GM12878 (cell line): ENCODE measurements around the gene GRIP2. TPM values are rescaled to one million over a fixed set of nuclear protein-coding genes. Genes with fewer than 3 reads are reported as not detected.

Source experiments
- ATAC-seq: fragments of 200-7000 bp; cut with Tn5 transposase; 3 replicates; pipeline ENCODE4 v1.9.1; 2020; ENCODE audit warnings: mild to moderate bottlenecking, moderate library complexity
- BruUV-seq: library from RNA; stranded (reverse); fragments of 400-500 nt; replicated peaks from 2 replicates; lab custom pipeline; 2021; lab: Mats Ljungman, UMichigan
- CTCF ChIA-PET: fragments of 300-600 bp; sonication (Branson Sonifier 250); formaldehyde crosslinking; extraction: SDS; loops from one replicate; lab custom pipeline; 2021; ENCODE audit warnings: inconsistent platforms; lab: Yijun Ruan, JAX
- POLR2A ChIA-PET: fragments of 350-600 bp; formaldehyde crosslinking; extraction: SDS; loops from one replicate; lab custom pipeline; 2021; ENCODE audit warnings: inconsistent platforms; lab: Charles Lee
- RAD21 ChIA-PET: fragments of 300-600 bp; sonication (Branson Sonifier 250); formaldehyde crosslinking; loops from one replicate; lab custom pipeline; 2023; ENCODE audit warnings: antibody characterized with exemption; ENCODE audit not compliant: unreplicated experiment; lab: Charles Lee
- SMC1A ChIA-PET: fragments of 300-600 bp; sonication (Branson Sonifier 250); formaldehyde crosslinking; loops from one replicate; lab custom pipeline; 2023; ENCODE audit not compliant: unreplicated experiment, uncharacterized antibody; lab: Charles Lee
- DNase-seq: peaks from one replicate; pipeline ENCODE4 v3.0.0-alpha.2; 2011; ENCODE audit warnings: low read depth, low spot score
- FAIRE-seq: peaks from 3 replicates; lab custom pipeline; 2011; peaks lifted over from hg19 to GRCh38; lab: Jason Lieb, UNC
- H2AFZ ChIP-seq: 2 replicates; pipeline ENCODE4 v1.6.0; 2011; ENCODE audit warnings: low read depth, low read length, control low read depth; ENCODE audit not compliant: control insufficient read depth
- H3K27ac ChIP-seq: 2 replicates; pipeline ENCODE4 v1.5.1; 2011; ENCODE audit warnings: control low read depth; ENCODE audit not compliant: control insufficient read depth, insufficient read depth
- H3K27me3 ChIP-seq, 2 experiments: replicated peaks in 1 of 2; 2 replicates each; pipeline versions ENCODE4 v1.6.0 to v1.6.1; 2011; ENCODE audit warnings: low read length in 1 of 2; ENCODE audit not compliant: control insufficient read depth in 2 of 2, insufficient read depth in 2 of 2
- H3K36me3 ChIP-seq, 2 experiments: 2 replicates each; pipeline ENCODE4 v1.5.1; 2011; ENCODE audit warnings: low read length in 1 of 2; ENCODE audit not compliant: control insufficient read depth in 2 of 2, insufficient read depth in 2 of 2
- H3K4me1 ChIP-seq: 2 replicates; pipeline ENCODE4 v1.6.1; 2011; ENCODE audit warnings: mild to moderate bottlenecking, low read length, moderate library complexity, mixed read lengths; ENCODE audit not compliant: control insufficient read depth, insufficient read depth
- H3K4me2 ChIP-seq: 2 replicates; pipeline ENCODE4 v1.6.0; 2011; ENCODE audit warnings: control low read depth; ENCODE audit not compliant: control insufficient read depth, insufficient read depth
- H3K4me3 ChIP-seq: fragments of 200-600 bp; sonication (generic); 2 replicates; pipeline ENCODE4 v1.5.1; 2016
- H3K79me2 ChIP-seq: 2 replicates; pipeline ENCODE4 v1.6.0; 2011; ENCODE audit warnings: low read length; ENCODE audit not compliant: control insufficient read depth, insufficient read depth
- H3K9ac ChIP-seq: 2 replicates; pipeline ENCODE4 v1.8.0; 2011; ENCODE audit warnings: low read length, control low read depth, mixed read lengths; ENCODE audit not compliant: control insufficient read depth, insufficient read depth
- H3K9me3 ChIP-seq: replicated peaks from 3 replicates; pipeline ENCODE4 v1.5.1; 2011; ENCODE audit warnings: mild to moderate bottlenecking, low read length; ENCODE audit not compliant: control insufficient read depth, insufficient read depth
- H4K20me1 ChIP-seq: 2 replicates; pipeline ENCODE4 v1.6.0; 2011; ENCODE audit not compliant: control insufficient read depth, insufficient read depth
- FOXK2 ChIP-seq: fragments of 450-650 bp; IDR thresholded peaks from 2 replicates; pipeline ENCODE4 v1.6.1; 2017; ENCODE audit warnings: mild to moderate bottlenecking, moderate library complexity
- NFYB ChIP-seq: IDR thresholded peaks from 2 replicates; pipeline ENCODE4 v1.6.1; 2011; ENCODE audit warnings: low read depth, mild to moderate bottlenecking, low read length, improper control_type of control experiment, moderate library complexity; ENCODE audit not compliant: insufficient read depth
- PAX8 ChIP-seq: fragments of 450-650 bp; IDR thresholded peaks from 2 replicates; pipeline ENCODE4 v1.6.1; 2017; ENCODE audit warnings: mild to moderate bottlenecking, moderate library complexity
- PBX3 ChIP-seq: IDR thresholded peaks from 2 replicates; pipeline ENCODE4 v1.6.1; 2011; ENCODE audit warnings: mild to moderate bottlenecking, low read depth, low read length, moderate library complexity; ENCODE audit not compliant: insufficient replicate concordance
- SKIL ChIP-seq: fragments of 450-650 bp; IDR thresholded peaks from 2 replicates; pipeline ENCODE4 v1.6.1; 2017; ENCODE audit warnings: mild to moderate bottlenecking, low read depth, inconsistent platforms; ENCODE audit not compliant: poor library complexity, severe bottlenecking
- WGBS: methylation state at CpG from one replicate; pipeline ENCODE4 v1.1.6; 2016; ENCODE audit warnings: low lambda C conversion rate; ENCODE audit not compliant: insufficient replicate concordance, insufficient coverage; ENCODE audit errors: missing lambda C conversion rate; 5-methylcytosine and 5-hydroxymethylcytosine counted together
- in situ Hi-C: fragments of 300-500 bp; cut with MboI; formaldehyde crosslinking; loops from 9 replicates; pipeline ENCODE4 v1.14.3; 2018; ENCODE audit warnings: mixed read lengths
- intact Hi-C: fragments of 100-400 bp; cut with micrococcal nuclease; formaldehyde crosslinking; loops from one replicate; pipeline ENCODE4 v1.14.2; 2022; ENCODE audit not compliant: unreplicated experiment
- polyA plus RNA-seq, 11 experiments: library from polyadenylated mRNA; depleted of rRNA in 4 of 11; unstranded in 6 of 11; stranded (reverse) in 5 of 11; fragments of >200 nt; fragmentation: Nextera tagmentation in 4 of 11; fragmentation: Illumina TruSeq in 1 of 11; extraction: Ambion mirVana in 4 of 11; extraction: Trizol in 1 of 11; gene quantifications; 1 replicate in 1 of 11; 2 replicates in 10 of 11; pipeline versions ENCODE4 v1.2.1 to v1.2.3, GENCODE V29; 2011 to 2016; ENCODE audit warnings: inconsistent platforms in 2 of 11, missing spikeins in 2 of 11, low read depth in 1 of 11
- total RNA-seq, 4 experiments: library from RNA; depleted of rRNA in 3 of 4; stranded (reverse); fragments of >200 nt in 3 of 4; fragmentation: Illumina TruSeq in 1 of 4; extraction: Trizol in 1 of 4; gene quantifications; 2 replicates each; pipeline versions ENCODE4 v1.2.1 to v1.2.3, GENCODE V29; 2013 to 2021

GRIP2 gene
- total and polyA plus RNA-seq, 10 of the 15 experiments (the other 5 are each of a cell fraction or from before 2014, with no cell fraction given) = not detected

DNA sequence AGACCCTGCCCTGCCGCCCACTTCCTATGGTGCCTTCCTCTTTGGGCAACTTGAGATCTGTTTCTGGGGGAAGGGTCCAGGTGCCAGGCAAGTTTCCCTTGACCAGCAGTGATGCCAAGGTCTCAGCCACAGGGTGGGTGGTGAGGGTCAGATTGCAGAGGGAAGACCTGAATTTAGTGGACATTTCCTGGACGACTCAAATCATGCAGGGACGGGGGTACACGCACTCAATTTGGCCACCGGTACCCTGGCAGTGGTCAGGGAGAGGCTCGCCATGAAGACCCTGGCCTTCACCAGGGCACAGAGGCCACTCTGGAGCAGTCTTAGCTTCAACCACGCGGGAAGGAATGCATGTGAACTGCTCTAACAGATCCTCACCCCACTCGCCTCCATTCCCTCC is 1.5 kb upstream of the GRIP2 start:
- FAIRE-seq (no peak), ATAC-seq (no peak), DNase-seq (no peak)
- H3K27me3 ChIP-seq = no peaks in the 10 kb centered on the region
- TF ChIP-seq NFYB = no peak
- no peak for TF ChIP-seq FOXK2
- no peak for TF ChIP-seq PAX8
- no peak for TF ChIP-seq PBX3
- no peak for TF ChIP-seq SKIL
- ChIA-PET SMC1A (no interaction called here), POLR2A (no interaction called here), CTCF (no interaction called here), RAD21 (no interaction called here)
- no peaks in the 10 kb centered on the region for H3K9me3 ChIP-seq
- no peak overlapping the region for H3K27ac ChIP-seq
- no peaks in the 10 kb centered on the region for H3K4me1 ChIP-seq
- WGBS = 34% methylated on average over 9 of the region's 9 CpGs
- BruUV-seq = no TSS peak
- no peak overlapping the region for H2AFZ ChIP-seq
- no peaks in the 10 kb centered on the region for H3K36me3 ChIP-seq
- H3K4me3 ChIP-seq = no peak overlapping the region
- H4K20me1 ChIP-seq = no peaks in the 10 kb centered on the region
- H3K4me2 ChIP-seq = no peak overlapping the region
- H3K9ac ChIP-seq = no peak overlapping the region
- H3K79me2 ChIP-seq = no peaks in the 10 kb centered on the region
- intact Hi-C loops = no loop called here
- in situ Hi-C loops = no loop called here
